ENCODE data around the gene IL2RA. TPM values are rescaled to one million over a fixed set of nuclear protein-coding genes. Genes with fewer than 3 reads are reported as not detected.

IL2RA gene
- total RNA-seq, 1 experiment from 2014 or later = 0.59 TPM

DNA sequence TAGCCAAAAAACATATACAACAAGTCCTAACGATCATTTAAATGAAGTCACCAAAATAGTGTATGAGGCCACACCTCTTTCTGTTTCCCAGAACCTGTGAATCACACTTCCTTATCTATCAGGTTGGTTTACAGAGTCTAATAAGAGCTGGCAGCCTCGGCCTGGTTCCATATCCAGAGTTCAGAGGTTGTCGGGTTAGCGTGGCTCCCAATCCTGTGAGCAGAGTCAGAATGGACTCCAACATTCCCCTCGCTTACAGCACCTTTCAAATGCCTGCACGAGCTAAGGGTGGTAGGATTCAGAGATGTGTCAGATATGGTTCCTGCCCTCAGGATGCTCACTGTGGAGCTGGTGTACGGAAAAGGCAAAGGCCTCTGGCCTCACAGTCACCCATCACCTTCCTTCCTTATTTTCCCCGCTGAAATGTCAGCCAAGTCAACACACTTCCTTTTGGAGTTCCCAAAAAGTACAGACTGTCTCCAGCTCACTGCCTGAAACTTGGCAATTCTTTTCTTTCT, 90.8 kb downstream of the IL2RA start:
- Histone ChIP-seq H2AFZ (ENCODE audit: low read depth, low read length, poor library complexity, severe bottlenecking) (no peak overlapping the region), H3K4me1 (ENCODE audit: control insufficient read depth in 1 of 2, insufficient read depth in 2 of 2, low read length in 2 of 2) (peaks cover 2 to 16% of the 10 kb centered on the region in 2 experiments; a peak in 3 of 4 replicates), H3K36me3 (ENCODE audit: control insufficient read depth in 1 of 2, insufficient read depth in 2 of 2, low read length in 2 of 2) (no peaks in the 10 kb centered on the region), H3K27me3 (ENCODE audit: insufficient read depth, low read length) (no peaks in the 10 kb centered on the region), H3K9me3 (ENCODE audit: control insufficient read depth in 1 of 2, insufficient read depth in 1 of 2, low read depth in 1 of 2, low read length in 2 of 2) (no peaks in the 10 kb centered on the region), H3K27ac (ENCODE audit: low read depth, low read length) (no peak overlapping the region), H3K9me2 (ENCODE audit: insufficient read depth) (no peaks in the 10 kb centered on the region), H3K79me2 (ENCODE audit: insufficient read depth, low read length) (peaks cover 42% of the 10 kb centered on the region), H3K4me3 (replicated peaks in 1 of 2; ENCODE audit: low read depth in 1 of 2, low read length in 2 of 2) (no peak overlapping the region), H4K20me1 (ENCODE audit: insufficient read depth) (no peaks in the 10 kb centered on the region), H3K9ac (ENCODE audit: low read length) (no peak overlapping the region), H3K4me2 (ENCODE audit: low read length) (peak overlapping the region; percentile 21; the same call in 1 of the 2 replicates)
- ChIA-PET CTCF (no interaction called here), POLR2A (no interaction called here), RAD21 (ENCODE audit: low non-redundant PET in 1 of 2, low total read pairs in 2 of 2, uncharacterized antibody in 2 of 2, unreplicated experiment in 2 of 2) (no interaction called here)
- DNase-seq (ENCODE audit: low read depth, low spot score) = no peak
- ATAC-seq = no peak
- intact Hi-C loops (cut with micrococcal nuclease) = loop anchor here (10.0 kb wide), 1 partner anchor 113 kb away; the partner anchor contains the start of gene RBM17
- TF ChIP-seq SIN3A (IDR thresholded peaks at IDR 0.05; ENCODE audit: low read depth) = no peak
- TF ChIP-seq CBX3 (IDR thresholded peaks at IDR 0.05; ENCODE audit: low read depth) = no peak
- TF ChIP-seq SP1 (IDR thresholded peaks at IDR 0.05; ENCODE audit: low read depth) = no peak
- TF ChIP-seq FOSL1 (IDR thresholded peaks at IDR 0.05; ENCODE audit: low read depth) = no peak
- TF ChIP-seq RAD21 (IDR thresholded peaks at IDR 0.05; ENCODE audit: low read depth) = no peak
- no peak for TF ChIP-seq ZNF274 (IDR thresholded peaks at IDR 0.05; ENCODE audit: low read depth, low read length)
- TF ChIP-seq TCF7L2 (IDR thresholded peaks at IDR 0.05; ENCODE audit: borderline replicate concordance, extremely low read depth, insufficient read depth, insufficient read length) = no peak
- TF ChIP-seq CEBPB (IDR thresholded peaks at IDR 0.05; ENCODE audit: low read depth) = no peak
- TF ChIP-seq POLR2A (IDR thresholded peaks at IDR 0.05; ENCODE audit: borderline replicate concordance, extremely low read depth, insufficient read depth, insufficient read length) = no peak
- no peak for TF ChIP-seq JUND (IDR thresholded peaks at IDR 0.05)
- TF ChIP-seq SRF (IDR thresholded peaks at IDR 0.05; ENCODE audit: low read depth) = no peak
- TF ChIP-seq EZH2 (IDR thresholded peaks at IDR 0.05) = no peak
- TF ChIP-seq, protein P1, sequence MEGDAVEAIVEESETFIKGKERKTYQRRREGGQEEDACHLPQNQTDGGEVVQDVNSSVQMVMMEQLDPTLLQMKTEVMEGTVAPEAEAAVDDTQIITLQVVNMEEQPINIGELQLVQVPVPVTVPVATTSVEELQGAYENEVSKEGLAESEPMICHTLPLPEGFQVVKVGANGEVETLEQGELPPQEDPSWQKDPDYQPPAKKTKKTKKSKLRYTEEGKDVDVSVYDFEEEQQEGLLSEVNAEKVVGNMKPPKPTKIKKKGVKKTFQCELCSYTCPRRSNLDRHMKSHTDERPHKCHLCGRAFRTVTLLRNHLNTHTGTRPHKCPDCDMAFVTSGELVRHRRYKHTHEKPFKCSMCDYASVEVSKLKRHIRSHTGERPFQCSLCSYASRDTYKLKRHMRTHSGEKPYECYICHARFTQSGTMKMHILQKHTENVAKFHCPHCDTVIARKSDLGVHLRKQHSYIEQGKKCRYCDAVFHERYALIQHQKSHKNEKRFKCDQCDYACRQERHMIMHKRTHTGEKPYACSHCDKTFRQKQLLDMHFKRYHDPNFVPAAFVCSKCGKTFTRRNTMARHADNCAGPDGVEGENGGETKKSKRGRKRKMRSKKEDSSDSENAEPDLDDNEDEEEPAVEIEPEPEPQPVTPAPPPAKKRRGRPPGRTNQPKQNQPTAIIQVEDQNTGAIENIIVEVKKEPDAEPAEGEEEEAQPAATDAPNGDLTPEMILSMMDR (IDR thresholded peaks at IDR 0.05 in 2 of 3, conservative IDR thresholded peaks at IDR 0.05 in 1 of 3; ENCODE audit: borderline replicate concordance in 1 of 3, insufficient read depth in 1 of 3, low read depth in 2 of 3, low read length in 2 of 3) = no peak
- no TSS peak for BruUV-seq (replicated peaks)

Measured in HCT116 (cell line).